GM23248 (cell line): Measurements from ENCODE around the gene NDUFS7.

Experiments used
- EZH2 ChIP-seq: fragments of 200-600 bp; sonication (generic); IDR thresholded peaks from 2 replicates; pipeline ENCODE4 v1.6.1; 2018; ENCODE audit warnings: antibody characterized with exemption, mild to moderate bottlenecking; ENCODE audit not compliant: insufficient read depth, poor library complexity, severe bottlenecking
- EZH2phosphoT487 ChIP-seq: fragments of 200-600 bp; sonication (generic); IDR thresholded peaks from 2 replicates; pipeline ENCODE4 v1.6.1; 2018; ENCODE audit warnings: antibody characterized with exemption, moderate library complexity, mild to moderate bottlenecking, low read depth; ENCODE audit not compliant: insufficient read depth

DNA sequence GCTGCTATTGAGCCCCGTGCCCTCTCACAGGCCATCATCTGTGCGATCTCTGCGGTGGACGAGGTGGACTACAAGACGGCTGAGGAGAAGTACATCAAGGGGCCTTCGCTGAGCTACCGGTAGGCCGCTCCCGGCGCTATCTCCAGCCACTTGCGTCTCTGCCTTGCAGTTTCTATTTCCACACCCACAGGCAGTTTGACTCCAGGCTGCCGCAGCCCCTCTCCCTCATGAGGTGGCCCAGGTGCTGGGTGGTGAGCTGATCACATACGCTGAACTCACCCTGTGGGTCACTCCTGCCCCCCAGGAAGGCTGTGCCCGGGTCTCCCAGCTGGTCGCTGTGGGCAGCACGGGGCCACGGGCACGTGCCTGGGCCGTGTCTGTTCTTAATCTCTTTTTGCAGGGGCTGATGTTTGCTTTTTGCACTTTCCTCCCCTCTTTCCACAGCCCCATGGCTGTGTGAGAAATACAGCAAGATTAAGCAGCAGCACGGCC lies 10.6 kb upstream of the NDUFS7 start:
- TF ChIP-seq EZH2phosphoT487: no peak
- no peak for TF ChIP-seq EZH2
